HEK293 (cell line): Measurements from ENCODE around the gene DDC.

Experiments
- CTCF ChIA-PET: fragments of 350-600 bp; formaldehyde crosslinking; extraction: SDS; loops from one replicate; lab custom pipeline; 2021; ENCODE audit warnings: antibody characterized with exemption; lab: Yijun Ruan, JAX
- POLR2A ChIA-PET: fragments of 300-600 bp; formaldehyde crosslinking; extraction: SDS; loops from one replicate; lab custom pipeline; 2020; ENCODE audit warnings: antibody characterized with exemption, inconsistent platforms; lab: Yijun Ruan, JAX
- H3K27ac ChIP-seq: fragments of 200-500 bp; sonication (Bioruptor generic); 2 replicates; pipeline ENCODE4 v1.5.1; 2014; ENCODE audit warnings: low read depth, low read length, control low read depth, inconsistent platforms; ENCODE audit errors: extremely low read depth
- H3K36me3 ChIP-seq, 2 experiments: fragments of 200-500 bp in 1 of 2; sonication (Bioruptor generic) in 1 of 2; 1 replicate in 1 of 2; 2 replicates in 1 of 2; pipeline ENCODE4 v1.5.1; 2014 to 2017; ENCODE audit warnings: inconsistent platforms in 2 of 2, low read length in 2 of 2; ENCODE audit not compliant: control insufficient read depth in 2 of 2, insufficient read depth in 1 of 2
- H3K4me1 ChIP-seq: fragments of 200-500 bp; sonication (Bioruptor generic); 2 replicates; pipeline ENCODE4 v1.5.1; 2014; ENCODE audit warnings: mild to moderate bottlenecking, low read length, inconsistent platforms; ENCODE audit not compliant: control insufficient read depth, insufficient read depth
- H3K4me3 ChIP-seq: 2 replicates; pipeline ENCODE4 v1.5.1; 2011; ENCODE audit warnings: low read depth, mild to moderate bottlenecking, control low read depth, low read length, moderate library complexity
- H3K9me3 ChIP-seq: fragments of 200-500 bp; sonication (Bioruptor generic); 2 replicates; pipeline ENCODE4 v1.5.1; 2014; ENCODE audit warnings: low read depth, low read length, inconsistent platforms; ENCODE audit not compliant: control insufficient read depth, insufficient read depth
- BCL11B ChIP-seq: fragments of 450-650 bp; formaldehyde crosslinking; IDR thresholded peaks from 2 replicates; pipeline ENCODE4 v1.5.1; 2016; ENCODE audit warnings: low read depth, missing biosample characterization, missing genetic modification characterization
- GLI4 ChIP-seq: fragments of 450-650 bp; formaldehyde crosslinking; IDR thresholded peaks from 2 replicates; pipeline ENCODE4 v1.5.1; 2016; ENCODE audit warnings: missing biosample characterization, missing genetic modification characterization
- PRDM1 ChIP-seq: fragments of 450-650 bp; formaldehyde crosslinking; IDR thresholded peaks from 2 replicates; pipeline ENCODE4; 2016; ENCODE audit warnings: missing biosample characterization, missing genetic modification characterization
- TRIM28 ChIP-seq: IDR thresholded peaks from 2 replicates; pipeline ENCODE4 v1.6.1; 2011; ENCODE audit warnings: low read length, control low read depth, borderline replicate concordance
- ZBTB7A ChIP-seq: fragments of 450-650 bp; formaldehyde crosslinking; IDR thresholded peaks from 2 replicates; pipeline ENCODE4 v1.5.1; 2016; ENCODE audit warnings: low read depth, missing biosample characterization, missing genetic modification characterization
- ZFHX2 ChIP-seq: fragments of 450-650 bp; formaldehyde crosslinking; conservative IDR thresholded peaks from 2 replicates; pipeline ENCODE4 v1.5.1; 2016; ENCODE audit warnings: missing biosample characterization, missing genetic modification characterization
- ZFP37 ChIP-seq: fragments of 450-650 bp; formaldehyde crosslinking; IDR thresholded peaks from 2 replicates; pipeline ENCODE4 v1.5.1; 2016; ENCODE audit warnings: missing biosample characterization, missing genetic modification characterization
- ZNF280C ChIP-seq: fragments of 450-650 bp; formaldehyde crosslinking; IDR thresholded peaks from 2 replicates; pipeline ENCODE4 v1.5.1; 2016; ENCODE audit warnings: missing biosample characterization, missing genetic modification characterization
- ZNF514 ChIP-seq: fragments of 450-650 bp; formaldehyde crosslinking; IDR thresholded peaks from 2 replicates; pipeline ENCODE4 v1.5.1; 2016; ENCODE audit warnings: missing biosample characterization, missing genetic modification characterization
- ZNF623 ChIP-seq: fragments of 450-650 bp; formaldehyde crosslinking; IDR thresholded peaks from 2 replicates; pipeline ENCODE4 v1.5.1; 2016; ENCODE audit warnings: missing biosample characterization, missing genetic modification characterization
- ZNF791 ChIP-seq: fragments of 450-650 bp; formaldehyde crosslinking; IDR thresholded peaks from 2 replicates; pipeline ENCODE4 v1.5.1; 2016; ENCODE audit warnings: missing biosample characterization, missing genetic modification characterization
- TF ChIP-seq, protein P1 (sequence below): fragments of 450-650 bp; formaldehyde crosslinking; IDR thresholded peaks from 2 replicates; pipeline ENCODE4 v1.5.1; 2016; ENCODE audit warnings: missing biosample characterization, missing genetic modification characterization
- TF ChIP-seq, protein P2 (sequence below): fragments of 450-650 bp; formaldehyde crosslinking; IDR thresholded peaks from 2 replicates; pipeline ENCODE4 v1.5.1; 2016; ENCODE audit warnings: missing biosample characterization, missing genetic modification characterization, borderline replicate concordance
- TF ChIP-seq, protein P3 (sequence below): fragments of 450-650 bp; formaldehyde crosslinking; IDR thresholded peaks from 2 replicates; pipeline ENCODE4 v1.5.1; 2017; ENCODE audit warnings: missing biosample characterization, mild to moderate bottlenecking, missing genetic modification characterization, moderate library complexity

Gene DDC

GRCh38 chr7:50504646-50505546, 60.3 kb downstream of the DDC start:
- H3K4me3 ChIP-seq: no peak overlapping the region
- ChIA-PET CTCF (no interaction called here), POLR2A (no interaction called here)
- no peaks in the 10 kb centered on the region for H3K36me3 ChIP-seq
- TF ChIP-seq, protein P1, sequence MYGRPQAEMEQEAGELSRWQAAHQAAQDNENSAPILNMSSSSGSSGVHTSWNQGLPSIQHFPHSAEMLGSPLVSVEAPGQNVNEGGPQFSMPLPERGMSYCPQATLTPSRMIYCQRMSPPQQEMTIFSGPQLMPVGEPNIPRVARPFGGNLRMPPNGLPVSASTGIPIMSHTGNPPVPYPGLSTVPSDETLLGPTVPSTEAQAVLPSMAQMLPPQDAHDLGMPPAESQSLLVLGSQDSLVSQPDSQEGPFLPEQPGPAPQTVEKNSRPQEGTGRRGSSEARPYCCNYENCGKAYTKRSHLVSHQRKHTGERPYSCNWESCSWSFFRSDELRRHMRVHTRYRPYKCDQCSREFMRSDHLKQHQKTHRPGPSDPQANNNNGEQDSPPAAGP: no peak
- no peak for TF ChIP-seq ZNF280C (tag by site-specific recombination)
- TF ChIP-seq, protein P2, sequence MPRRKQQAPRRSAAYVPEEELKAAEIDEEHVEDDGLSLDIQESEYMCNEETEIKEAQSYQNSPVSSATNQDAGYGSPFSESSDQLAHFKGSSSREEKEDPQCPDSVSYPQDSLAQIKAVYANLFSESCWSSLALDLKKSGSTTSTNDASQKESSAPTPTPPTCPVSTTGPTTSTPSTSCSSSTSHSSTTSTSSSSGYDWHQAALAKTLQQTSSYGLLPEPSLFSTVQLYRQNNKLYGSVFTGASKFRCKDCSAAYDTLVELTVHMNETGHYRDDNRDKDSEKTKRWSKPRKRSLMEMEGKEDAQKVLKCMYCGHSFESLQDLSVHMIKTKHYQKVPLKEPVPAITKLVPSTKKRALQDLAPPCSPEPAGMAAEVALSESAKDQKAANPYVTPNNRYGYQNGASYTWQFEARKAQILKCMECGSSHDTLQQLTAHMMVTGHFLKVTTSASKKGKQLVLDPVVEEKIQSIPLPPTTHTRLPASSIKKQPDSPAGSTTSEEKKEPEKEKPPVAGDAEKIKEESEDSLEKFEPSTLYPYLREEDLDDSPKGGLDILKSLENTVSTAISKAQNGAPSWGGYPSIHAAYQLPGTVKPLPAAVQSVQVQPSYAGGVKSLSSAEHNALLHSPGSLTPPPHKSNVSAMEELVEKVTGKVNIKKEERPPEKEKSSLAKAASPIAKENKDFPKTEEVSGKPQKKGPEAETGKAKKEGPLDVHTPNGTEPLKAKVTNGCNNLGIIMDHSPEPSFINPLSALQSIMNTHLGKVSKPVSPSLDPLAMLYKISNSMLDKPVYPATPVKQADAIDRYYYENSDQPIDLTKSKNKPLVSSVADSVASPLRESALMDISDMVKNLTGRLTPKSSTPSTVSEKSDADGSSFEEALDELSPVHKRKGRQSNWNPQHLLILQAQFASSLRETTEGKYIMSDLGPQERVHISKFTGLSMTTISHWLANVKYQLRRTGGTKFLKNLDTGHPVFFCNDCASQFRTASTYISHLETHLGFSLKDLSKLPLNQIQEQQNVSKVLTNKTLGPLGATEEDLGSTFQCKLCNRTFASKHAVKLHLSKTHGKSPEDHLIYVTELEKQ (tag by site-specific recombination): no peak
- TF ChIP-seq TRIM28: no peak
- TF ChIP-seq ZFP37: no peak
- TF ChIP-seq GLI4: no peak
- TF ChIP-seq ZNF514 (tag by site-specific recombination): no peak
- H3K27ac ChIP-seq: no peak overlapping the region
- no peaks in the 10 kb centered on the region; the same call in 1 of the 2 replicates for H3K4me1 ChIP-seq
- no peaks in the 10 kb centered on the region for H3K9me3 ChIP-seq

DNA sequence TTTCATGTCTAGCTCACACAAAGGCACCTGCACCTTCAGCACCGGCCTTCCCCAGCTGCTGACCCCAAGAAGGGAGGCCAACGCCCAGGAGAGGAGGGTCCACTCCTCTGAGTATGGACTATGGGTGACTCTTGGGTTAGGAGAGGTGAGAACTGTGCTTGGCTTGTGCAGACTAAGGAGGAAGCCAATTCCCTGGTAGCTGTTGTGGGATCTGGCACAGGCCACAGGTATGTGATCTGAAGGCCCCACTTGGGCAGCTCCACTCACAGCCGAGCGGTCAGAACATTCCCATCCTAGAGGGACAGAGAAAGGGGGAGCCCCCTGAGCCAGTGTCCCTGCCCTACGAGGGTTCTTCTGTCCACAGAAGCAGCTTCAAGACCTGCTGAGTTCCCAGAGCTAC, 62.3 kb downstream of the DDC start:
- no peaks in the 10 kb centered on the region; the same call in 1 of the 2 replicates for H3K4me1 ChIP-seq
- ChIA-PET CTCF (interaction anchor here (0.7 to 2.1 kb wide), 3 partner anchors 34 to 370 kb away, joined by 3 to 6 read pairs (median 3); no protein-coding TSS in a partner anchor), POLR2A (interaction anchor here (1.0 kb wide), 1 partner anchor 28 kb away, joined by 3 read pairs; no protein-coding TSS in a partner anchor)
- no peak overlapping the region for H3K4me3 ChIP-seq
- TF ChIP-seq ZBTB7A (tag by site-specific recombination) (no peak), ZNF791 (tag by site-specific recombination) (no peak), PRDM1 (tag by site-specific recombination) (no peak)
- H3K27ac ChIP-seq: no peak overlapping the region
- H3K9me3 ChIP-seq: no peaks in the 10 kb centered on the region
- no peaks in the 10 kb centered on the region for H3K36me3 ChIP-seq

GRCh38 chr7:50502001-50502684, 63.1 kb downstream of the DDC start:
- POLR2A ChIA-PET: interaction anchor here (1.0 kb wide), 1 partner anchor 29 kb away, joined by 3 read pairs; no protein-coding TSS in a partner anchor

More at GRCh38 chr7:50502001-50502684, 63.1 kb downstream of the DDC start:
- no peak for TF ChIP-seq BCL11B
- TF ChIP-seq ZFHX2 (tag by site-specific recombination): no peak
- TF ChIP-seq, protein P3, sequence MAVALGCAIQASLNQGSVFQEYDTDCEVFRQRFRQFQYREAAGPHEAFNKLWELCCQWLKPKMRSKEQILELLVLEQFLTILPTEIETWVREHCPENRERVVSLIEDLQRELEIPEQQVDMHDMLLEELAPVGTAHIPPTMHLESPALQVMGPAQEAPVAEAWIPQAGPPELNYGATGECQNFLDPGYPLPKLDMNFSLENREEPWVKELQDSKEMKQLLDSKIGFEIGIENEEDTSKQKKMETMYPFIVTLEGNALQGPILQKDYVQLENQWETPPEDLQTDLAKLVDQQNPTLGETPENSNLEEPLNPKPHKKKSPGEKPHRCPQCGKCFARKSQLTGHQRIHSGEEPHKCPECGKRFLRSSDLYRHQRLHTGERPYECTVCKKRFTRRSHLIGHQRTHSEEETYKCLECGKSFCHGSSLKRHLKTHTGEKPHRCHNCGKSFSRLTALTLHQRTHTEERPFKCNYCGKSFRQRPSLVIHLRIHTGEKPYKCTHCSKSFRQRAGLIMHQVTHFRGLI (tag by site-specific recombination): no peak
- TF ChIP-seq ZNF623 (tag by site-specific recombination): no peak
- H3K36me3 ChIP-seq: no peaks in the 10 kb centered on the region
- H3K4me1 ChIP-seq: no peaks in the 10 kb centered on the region; the same call in 1 of the 2 replicates
- H3K4me3 ChIP-seq: no peak overlapping the region
- CTCF ChIA-PET: interaction anchor here (0.7 to 2.1 kb wide), 3 partner anchors 34 to 557 kb away, joined by 4 to 6 read pairs (median 5); no protein-coding TSS in a partner anchor
- H3K9me3 ChIP-seq: no peaks in the 10 kb centered on the region
- no peak overlapping the region for H3K27ac ChIP-seq
